GM23338 (cell line): ENCODE data around the gene GRIN1. TPM values are rescaled to one million over a fixed set of nuclear protein-coding genes. Genes with fewer than 3 reads are reported as not detected.

ENCODE experiments used
- ATAC-seq: fragments of 200-7000 bp; cut with Tn5 transposase; 3 replicates; pipeline ENCODE4 v1.9.1; 2020
- DNase-seq: peaks from one replicate; pipeline ENCODE4 v3.0.0-alpha.2; 2015; ENCODE audit warnings: low spot score
- H2AFZ ChIP-seq: fragments of 200-600 bp; sonication (generic); 2 replicates; pipeline ENCODE4 v1.8.0; 2016; ENCODE audit warnings: antibody characterized with exemption, mild to moderate bottlenecking, moderate library complexity
- H3F3A ChIP-seq: fragments of 200-600 bp; sonication (generic); replicated peaks from 2 replicates; pipeline ENCODE4 v1.8.0; 2017; ENCODE audit warnings: antibody characterized with exemption, mixed run types, low read depth
- H3K27ac ChIP-seq: fragments of 200-600 bp; sonication (generic); 2 replicates; pipeline ENCODE4 v1.6.1; 2016; ENCODE audit warnings: low read depth
- H3K27me3 ChIP-seq: fragments of 200-600 bp; sonication (generic); 2 replicates; pipeline ENCODE4 v1.8.0; 2016; ENCODE audit warnings: mild to moderate bottlenecking, mixed run types, moderate library complexity; ENCODE audit not compliant: insufficient read depth
- H3K36me3 ChIP-seq: fragments of 200-600 bp; sonication (generic); 2 replicates; pipeline ENCODE4 v1.8.0; 2016; ENCODE audit warnings: mild to moderate bottlenecking; ENCODE audit not compliant: insufficient read depth
- H3K4me1 ChIP-seq: fragments of 200-600 bp; sonication (generic); 2 replicates; pipeline ENCODE4 v1.8.0; 2016; ENCODE audit warnings: mild to moderate bottlenecking, moderate library complexity; ENCODE audit not compliant: insufficient read depth
- H3K4me2 ChIP-seq: fragments of 200-600 bp; sonication (generic); 2 replicates; pipeline ENCODE4 v1.7.1; 2017; ENCODE audit warnings: mixed run types
- H3K4me3 ChIP-seq: fragments of 200-600 bp; sonication (generic); 2 replicates; pipeline ENCODE4 v1.6.1; 2016; ENCODE audit warnings: mixed run types
- H3K79me2 ChIP-seq: fragments of 200-600 bp; sonication (generic); replicated peaks from 2 replicates; pipeline ENCODE4 v1.8.0; 2017; ENCODE audit warnings: mild to moderate bottlenecking; ENCODE audit not compliant: insufficient read depth
- H3K9me2 ChIP-seq: fragments of 200-600 bp; sonication (generic); 2 replicates; pipeline ENCODE4 v1.8.0; 2017; ENCODE audit not compliant: insufficient read depth
- H4K20me1 ChIP-seq: fragments of 200-600 bp; sonication (generic); replicated peaks from 2 replicates; pipeline ENCODE4 v1.8.0; 2017; ENCODE audit warnings: mild to moderate bottlenecking; ENCODE audit not compliant: insufficient read depth
- H3K27ac Mint-ChIP-seq: 2 replicates; pipeline ENCODE4 v1.8.0; 2020; ENCODE audit warnings: inconsistent platforms, mild to moderate bottlenecking, moderate library complexity, mixed read lengths
- H3K27me3 Mint-ChIP-seq: 3 replicates; pipeline ENCODE4 v1.8.0; 2022; ENCODE audit warnings: low read depth, mild to moderate bottlenecking, moderate library complexity, mixed read lengths, inconsistent platforms; ENCODE audit not compliant: insufficient read depth, poor library complexity
- H3K36me3 Mint-ChIP-seq: 3 replicates; pipeline ENCODE4 v1.8.0; 2021; ENCODE audit warnings: low read depth, mild to moderate bottlenecking, inconsistent platforms, moderate library complexity, mixed read lengths
- H3K4me1 Mint-ChIP-seq: 3 replicates; pipeline ENCODE4 v1.8.0; 2020; ENCODE audit warnings: mild to moderate bottlenecking, inconsistent platforms, mixed read lengths
- H3K4me3 Mint-ChIP-seq: 3 replicates; pipeline ENCODE4 v1.8.0; 2021; ENCODE audit warnings: moderate library complexity, mild to moderate bottlenecking, inconsistent platforms, mixed read lengths
- H3K9me3 Mint-ChIP-seq: 3 replicates; pipeline ENCODE4 v1.8.0; 2020; ENCODE audit warnings: moderate library complexity, mild to moderate bottlenecking, inconsistent platforms, mixed read lengths
- CREB1 ChIP-seq: fragments of 250-450 bp; sonication (Bioruptor Pico); IDR thresholded peaks from 2 replicates; pipeline ENCODE4 v1.5.0; 2020; ENCODE audit warnings: low read depth, mild to moderate bottlenecking, moderate library complexity
- CTCF ChIP-seq, 2 experiments: fragments of 200-600 bp in 1 of 2; sonication (generic) in 1 of 2; conservative IDR thresholded peaks; 2 replicates each; pipeline versions ENCODE4 v1.5.1 to v1.6.1; 2016 to 2017; ENCODE audit warnings: antibody characterized with exemption in 2 of 2, low read depth in 2 of 2, mild to moderate bottlenecking in 2 of 2, moderate library complexity in 1 of 2
- ETS1 ChIP-seq: IDR thresholded peaks from 2 replicates; pipeline ENCODE4 v1.6.1; 2016; ENCODE audit warnings: antibody characterized with exemption
- EZH2 ChIP-seq: fragments of 200-600 bp; sonication (generic); IDR thresholded peaks from one replicate; pipeline ENCODE4 v1.8.0; 2017; ENCODE audit warnings: antibody characterized with exemption, mild to moderate bottlenecking, low read depth; ENCODE audit not compliant: unreplicated experiment
- EZH2phosphoT487 ChIP-seq: fragments of 200-600 bp; sonication (generic); IDR thresholded peaks from one replicate; pipeline ENCODE4 v1.8.1; 2018; ENCODE audit warnings: antibody characterized with exemption; ENCODE audit not compliant: unreplicated experiment
- JUNB ChIP-seq: IDR thresholded peaks from one replicate; pipeline ENCODE4 v1.6.1; 2016; ENCODE audit warnings: antibody characterized with exemption; ENCODE audit not compliant: unreplicated experiment
- POLR2AphosphoS5 ChIP-seq: IDR thresholded peaks from 2 replicates; pipeline ENCODE4 v1.6.1; 2016; ENCODE audit warnings: antibody characterized with exemption, low read depth
- STAT1 ChIP-seq: IDR thresholded peaks from one replicate; pipeline ENCODE4 v1.6.1; 2016; ENCODE audit warnings: antibody characterized with exemption; ENCODE audit not compliant: unreplicated experiment
- ZNF114 ChIP-seq: fragments of 250-450 bp; sonication (Bioruptor Pico); IDR thresholded peaks from 2 replicates; pipeline ENCODE4 v1.5.0; 2020; ENCODE audit warnings: mild to moderate bottlenecking, moderate library complexity
- ZNF331 ChIP-seq: fragments of 250-450 bp; sonication (Bioruptor Pico); IDR thresholded peaks from 2 replicates; pipeline ENCODE4 v1.5.0; 2020; ENCODE audit warnings: low read depth, mild to moderate bottlenecking, moderate library complexity
- ZNF462 ChIP-seq: fragments of 250-450 bp; sonication (Bioruptor Pico); IDR thresholded peaks from 2 replicates; pipeline ENCODE4 v1.5.0; 2020; ENCODE audit warnings: mild to moderate bottlenecking, moderate library complexity
- polyA plus RNA-seq: library from polyadenylated mRNA; unstranded; fragments of >200 nt; fragmentation: Nextera tagmentation; extraction: Ambion mirVana; gene quantifications from 2 replicates; pipeline ENCODE4 v1.2.1, GENCODE V29; 2016
- total RNA-seq: library from RNA; depleted of rRNA; stranded (reverse); fragments of >200 nt; shearing (Covaris generic); gene quantifications from 2 replicates; pipeline ENCODE4 v1.2.3, GENCODE V29; 2014

GRIN1 gene
- total and polyA plus RNA-seq, 2 experiments from 2014 or later, result 2.7 to 5.5 TPM

DNA sequence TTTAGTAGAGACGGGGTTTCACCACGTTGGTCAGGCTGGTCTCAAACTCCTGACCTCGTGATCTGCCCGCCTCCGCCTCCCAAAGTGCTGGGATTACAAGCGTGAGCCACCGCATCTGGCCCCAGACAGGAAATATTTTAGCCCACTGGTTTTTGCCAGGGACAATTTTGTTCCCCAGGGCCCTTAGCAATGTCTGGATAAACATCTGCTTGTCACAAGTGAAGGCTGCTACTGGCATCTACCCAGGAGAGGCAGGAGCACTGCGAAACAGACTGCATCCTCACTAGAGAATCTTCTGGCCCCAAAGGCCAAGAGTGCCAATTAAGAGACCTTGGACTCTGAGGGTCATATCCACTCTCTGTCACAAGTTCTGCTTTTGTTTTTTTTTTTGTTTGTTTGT is 64.0 kb downstream of the GRIN1 start (continued):
- TF ChIP-seq STAT1, result no peak
- no peak for TF ChIP-seq CTCF (conservative IDR thresholded peaks at IDR 0.05; ENCODE audit: low read depth in 2 of 2)
- no peak for TF ChIP-seq ZNF331 (CRISPR knock-in tag)
- no peak for TF ChIP-seq CREB1
- TF ChIP-seq ZNF114 (CRISPR knock-in tag), result no peak
- no peak for TF ChIP-seq EZH2phosphoT487

- no peaks in the 10 kb centered on the region for H3K27me3 ChIP-seq
- H3K4me1 ChIP-seq, result peaks cover 24% of the 10 kb centered on the region
- Mint-ChIP-seq H3K4me3 (peak overlapping the region; percentile 97), H3K36me3 (peaks cover 25% of the 10 kb centered on the region), H3K27me3 (peaks cover 22% of the 10 kb centered on the region), H3K4me1 (peaks cover 30% of the 10 kb centered on the region), H3K27ac (peak overlapping the region; percentile 93), H3K9me3 (no peaks in the 10 kb centered on the region)
- H3K4me3 ChIP-seq, result peak overlapping the region; percentile 98
- H3K36me3 ChIP-seq, result no peaks in the 10 kb centered on the region
- H3K4me2 ChIP-seq, result peak overlapping the region; percentile 98
- no peaks in the 10 kb centered on the region for H3K9me2 ChIP-seq
- H3F3A ChIP-seq, result peaks cover 21% of the 10 kb centered on the region; the same call in 1 of the 2 replicates
- DNase-seq (no peak), ATAC-seq (no peak)
- H2AFZ ChIP-seq, result no peak overlapping the region
- H4K20me1 ChIP-seq, result peaks cover 14% of the 10 kb centered on the region
- H3K79me2 ChIP-seq, result peaks cover 42% of the 10 kb centered on the region
- H3K27ac ChIP-seq, result no peak overlapping the region
- TF ChIP-seq ETS1 (no peak), EZH2 (no peak), POLR2AphosphoS5 (no peak), JUNB (no peak), CREB1 (no peak), CTCF (conservative IDR thresholded peaks at IDR 0.05; ENCODE audit: low read depth in 2 of 2) (no peak), STAT1 (no peak), ZNF462 (CRISPR knock-in tag) (no peak)
These were observed 65.8 kb downstream of the GRIN1 start for GRCh38 chr9:137204731-137205125.
